GM19438 (cell line): Measurements from ENCODE around the gene SLC7A5.

Experiments
- ATAC-seq: cut with Tn5 transposase; IDR thresholded peaks from one replicate; pipeline ENCODE4 v1.9.1; 2021; ENCODE audit warnings: low read depth; ENCODE audit not compliant: unreplicated experiment

Gene SLC7A5

DNA sequence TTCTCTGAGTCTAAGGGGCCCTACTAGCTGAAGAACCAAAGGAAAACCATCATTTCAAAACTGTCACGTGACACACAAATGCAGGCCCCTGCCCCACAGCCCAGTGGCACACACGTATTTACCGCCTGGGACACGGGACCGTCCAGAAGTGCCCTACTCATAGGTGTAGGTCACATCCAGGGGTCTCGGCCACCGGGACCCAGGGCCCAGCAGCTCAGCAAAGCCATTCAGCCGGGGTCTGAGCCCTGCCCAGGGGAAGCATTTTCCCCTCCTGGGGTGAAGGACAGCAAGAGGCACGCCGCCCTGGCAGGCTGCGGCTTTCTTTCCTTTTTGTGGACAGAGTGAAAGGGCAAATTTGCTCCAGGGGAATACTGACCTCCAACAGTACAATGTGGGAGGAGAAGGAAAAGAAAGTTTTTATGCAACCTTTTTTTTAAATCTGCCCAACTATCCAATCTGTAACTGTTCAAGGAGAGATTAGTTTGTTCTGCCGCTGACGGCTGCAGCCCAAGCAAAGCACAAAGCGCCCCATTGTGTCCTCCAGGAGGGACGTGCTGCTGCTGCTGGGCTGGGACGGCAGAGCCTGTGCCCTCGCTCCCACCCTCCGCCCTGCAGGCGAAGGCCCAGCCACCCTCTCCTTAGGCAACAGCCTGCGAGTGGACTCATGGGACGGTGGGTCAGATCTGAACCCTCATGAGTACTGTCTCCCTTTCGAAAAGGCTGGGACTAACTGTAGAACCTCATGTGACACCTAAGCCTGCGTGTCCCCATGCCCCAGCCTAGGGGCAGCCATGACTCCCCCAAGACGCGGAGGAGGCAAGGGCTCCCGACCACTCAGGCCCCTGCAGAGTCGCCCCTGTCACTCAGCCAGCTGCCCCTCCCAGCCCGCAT is 21.3 kb downstream of the SLC7A5 start:
- no peak for ATAC-seq

DNA sequence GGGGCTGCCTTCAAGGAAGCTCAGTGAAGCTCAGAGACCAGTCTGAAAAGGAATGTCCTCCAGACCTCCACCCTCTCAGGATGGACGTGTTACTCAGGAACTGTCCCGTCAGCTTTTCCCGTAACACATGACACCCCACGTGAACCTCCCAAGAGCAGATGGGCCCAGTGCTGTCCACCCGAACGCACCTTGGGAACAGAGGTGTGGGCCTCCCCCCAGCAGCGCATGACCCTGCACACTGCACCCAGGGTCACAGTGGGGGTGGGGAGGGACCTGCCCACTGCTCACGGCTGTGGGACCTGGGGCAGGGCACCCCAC is 21.9 kb downstream of the SLC7A5 start:
- no peak for ATAC-seq

DNA sequence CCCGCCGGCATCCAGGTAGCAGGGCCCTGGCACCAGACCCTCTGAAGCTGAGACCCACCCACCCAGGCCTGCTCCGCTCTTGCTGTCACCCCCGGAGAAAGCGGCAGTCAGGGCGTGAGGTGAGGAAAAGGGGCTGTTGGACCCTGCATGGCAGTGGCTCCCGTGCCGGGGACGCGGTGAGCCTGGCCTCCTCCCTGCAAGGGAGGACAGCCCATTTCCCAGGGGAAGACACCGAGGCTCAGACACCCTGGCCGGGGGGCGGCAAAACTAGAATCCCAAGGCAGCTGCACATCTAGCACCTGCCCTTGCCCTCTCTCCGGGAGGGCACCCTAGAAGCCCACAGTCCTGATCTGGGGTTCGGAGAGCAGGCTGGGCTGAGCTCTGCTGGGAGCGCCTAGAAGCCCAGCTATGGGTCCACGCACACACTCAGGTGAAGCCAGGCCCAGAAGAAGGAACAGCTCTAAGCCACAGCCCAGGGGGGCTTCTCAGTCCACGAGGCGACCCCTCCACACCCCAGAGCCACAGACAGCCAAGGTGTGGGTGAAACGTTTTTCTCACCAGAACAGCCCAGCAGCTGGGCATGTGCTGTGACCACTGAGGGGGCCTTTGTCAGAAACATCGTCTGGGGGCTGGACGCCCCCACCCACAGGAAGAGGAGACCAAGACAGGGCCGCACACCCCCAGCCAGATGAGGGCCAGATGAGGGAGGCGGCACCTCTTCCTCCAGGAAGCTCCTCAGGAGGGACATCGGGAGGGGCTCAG is 22.4 kb downstream of the SLC7A5 start:
- ATAC-seq = no peak

DNA sequence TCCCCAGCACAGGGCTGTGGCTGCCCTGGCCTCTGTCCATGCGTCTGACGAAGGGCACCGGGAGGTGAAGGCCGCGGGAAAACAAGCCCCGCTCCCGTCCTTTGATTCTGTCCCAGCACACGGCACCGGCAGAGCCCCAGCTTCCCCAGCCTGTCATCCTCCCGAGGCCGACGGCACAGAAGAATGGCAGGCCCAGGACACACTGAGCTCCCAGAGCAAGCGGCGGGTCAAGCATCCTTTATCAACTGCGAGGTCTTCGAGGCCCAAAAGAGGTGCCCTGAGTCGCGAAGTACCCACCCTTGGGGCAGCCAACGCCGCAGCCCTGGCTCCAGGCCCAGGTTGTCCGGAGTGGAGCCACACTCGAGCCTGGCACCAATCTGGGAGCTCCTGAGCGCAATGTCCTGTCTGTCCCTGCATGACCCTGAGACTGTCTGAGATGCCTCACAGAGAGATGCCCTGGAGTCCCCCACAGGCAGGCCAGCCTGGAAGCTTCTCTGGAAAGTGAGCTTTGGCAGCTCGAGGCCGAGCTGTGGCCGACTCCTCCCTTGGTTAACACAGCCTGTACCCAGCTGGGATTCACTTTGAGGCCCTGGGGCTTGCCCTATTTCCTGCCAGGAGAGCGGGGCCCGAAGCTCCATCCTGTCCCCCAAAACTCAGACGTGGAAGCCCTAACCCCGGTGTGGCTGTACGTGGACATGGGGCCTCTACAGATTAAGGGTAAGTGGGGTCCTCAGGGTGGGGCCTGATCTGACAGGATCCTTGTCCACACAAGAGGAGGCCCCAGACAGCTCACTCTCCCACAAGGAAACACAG is 23.3 kb downstream of the SLC7A5 start:
- ATAC-seq = no peak

DNA sequence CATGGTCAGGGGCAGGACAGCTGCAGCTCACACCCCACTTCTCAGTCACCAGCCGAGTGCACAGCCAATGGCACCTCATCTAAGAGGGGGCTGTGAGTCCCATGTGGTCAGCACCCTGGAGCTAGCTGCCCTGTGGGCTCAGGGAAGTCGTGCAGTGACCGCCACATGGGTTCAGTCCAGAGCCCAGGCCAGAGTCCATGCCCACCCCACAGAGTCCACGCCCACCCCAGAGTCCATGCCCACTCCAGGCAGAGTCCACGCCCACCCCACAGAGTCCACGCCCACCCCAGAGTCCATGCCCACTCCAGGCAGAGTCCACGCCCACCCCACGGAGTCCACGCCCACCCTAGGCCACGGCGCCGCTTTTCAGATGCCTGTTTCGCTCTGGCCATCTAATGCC is 24.1 kb downstream of the SLC7A5 start:
- no peak for ATAC-seq

DNA sequence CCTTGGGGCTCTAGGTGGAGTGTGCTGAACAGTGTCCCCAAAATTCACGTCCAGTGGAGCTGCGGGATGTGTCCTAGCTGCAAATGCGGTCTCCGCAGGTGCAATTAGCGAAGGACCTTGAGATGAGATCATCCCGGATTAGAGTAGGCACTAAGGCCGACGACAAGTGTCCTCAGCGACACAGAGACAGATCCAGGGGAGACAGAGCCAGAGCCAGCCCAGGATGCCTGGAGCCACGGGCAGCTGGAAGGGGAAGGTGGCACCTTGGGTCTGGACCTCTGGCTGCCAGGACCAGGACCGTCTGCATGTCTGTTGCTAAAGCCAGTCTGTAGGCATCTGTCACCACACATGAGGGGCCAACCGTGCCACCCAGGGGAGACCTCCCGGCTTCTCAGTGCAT is 24.5 kb downstream of the SLC7A5 start:
- ATAC-seq = no peak

DNA sequence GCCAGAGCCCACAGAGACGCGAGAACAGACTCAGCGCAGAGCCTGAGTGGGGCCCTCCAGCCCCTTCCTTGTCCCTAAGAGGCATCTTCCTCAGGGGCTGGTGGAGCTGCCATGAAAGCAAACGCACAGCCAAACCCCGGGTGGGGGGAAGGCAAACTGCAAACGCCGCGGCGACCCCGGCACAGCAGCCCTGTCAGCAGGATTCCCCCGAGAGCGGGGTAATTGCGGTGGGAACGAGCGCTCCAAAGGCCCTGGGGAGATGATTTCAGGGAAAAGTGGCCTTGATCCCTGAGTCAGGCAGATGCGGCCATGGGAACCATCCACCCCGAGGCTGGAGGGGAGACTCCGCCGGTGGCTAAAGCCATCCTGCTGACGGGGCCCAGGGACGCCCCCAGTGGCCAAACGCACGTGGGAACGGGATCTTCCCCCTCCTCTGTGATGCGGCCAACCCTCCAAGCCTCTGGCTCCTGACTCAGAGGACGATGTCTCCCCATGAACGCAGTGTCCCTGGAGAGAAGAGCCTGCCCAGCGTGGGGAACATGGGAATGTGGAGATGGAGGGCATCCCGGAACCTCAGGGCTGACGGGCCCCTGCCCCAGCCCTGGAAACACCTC is 25.1 kb downstream of the SLC7A5 start:
- no peak for ATAC-seq

DNA sequence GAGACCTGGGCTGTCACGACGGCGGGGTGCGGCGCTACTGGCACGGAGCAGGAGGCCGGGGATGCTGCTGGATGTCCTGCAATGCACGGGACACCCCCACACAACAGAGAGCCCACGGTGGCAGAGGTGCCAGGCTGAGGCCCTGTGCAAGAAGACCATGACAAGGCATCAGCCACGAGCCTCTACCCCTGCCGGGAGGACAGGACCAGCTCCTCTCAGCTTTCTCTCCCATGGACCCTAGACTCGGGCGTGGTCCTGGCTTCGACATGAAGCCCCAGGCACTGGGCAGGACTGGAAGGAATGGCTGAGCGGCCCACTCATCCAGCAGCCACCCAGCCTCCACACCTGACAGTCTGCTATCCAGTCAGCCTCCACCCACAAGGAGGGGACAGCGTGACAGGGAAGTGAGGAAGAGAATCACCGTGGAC is 25.6 kb downstream of the SLC7A5 start:
- ATAC-seq = no peak

DNA sequence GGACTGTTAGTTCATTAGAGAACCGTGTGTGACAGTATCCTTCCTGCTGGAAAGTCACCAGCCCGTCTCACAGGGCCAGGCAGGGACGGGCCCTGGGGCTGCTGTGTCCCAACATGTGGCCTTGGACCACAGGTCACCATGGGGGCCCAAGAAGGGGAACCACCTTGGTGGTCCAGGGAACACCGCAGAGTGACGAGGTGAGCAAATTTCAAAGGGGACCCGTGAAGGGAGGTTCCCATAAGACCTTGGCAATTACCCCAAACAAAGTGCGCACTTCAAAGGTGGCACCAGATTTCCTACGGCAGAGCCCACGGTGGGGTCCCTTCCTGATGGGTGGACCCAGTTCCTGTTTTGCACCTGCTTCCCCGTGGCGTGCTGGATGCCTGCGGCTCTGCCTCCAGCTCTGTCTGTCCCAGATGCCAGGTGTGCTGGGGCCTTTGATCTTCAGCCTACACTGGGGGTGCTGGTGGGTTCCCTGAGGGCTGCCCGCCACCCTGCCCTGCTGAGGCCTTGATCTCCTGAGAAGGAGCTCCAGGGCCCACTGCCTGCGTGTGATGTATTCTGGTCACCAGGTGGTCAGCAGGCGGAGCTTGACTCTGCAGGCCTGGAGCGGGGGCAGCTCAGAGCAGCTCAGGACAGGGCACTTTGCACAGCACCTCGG is 27.0 kb downstream of the SLC7A5 start:
- ATAC-seq = no peak

DNA sequence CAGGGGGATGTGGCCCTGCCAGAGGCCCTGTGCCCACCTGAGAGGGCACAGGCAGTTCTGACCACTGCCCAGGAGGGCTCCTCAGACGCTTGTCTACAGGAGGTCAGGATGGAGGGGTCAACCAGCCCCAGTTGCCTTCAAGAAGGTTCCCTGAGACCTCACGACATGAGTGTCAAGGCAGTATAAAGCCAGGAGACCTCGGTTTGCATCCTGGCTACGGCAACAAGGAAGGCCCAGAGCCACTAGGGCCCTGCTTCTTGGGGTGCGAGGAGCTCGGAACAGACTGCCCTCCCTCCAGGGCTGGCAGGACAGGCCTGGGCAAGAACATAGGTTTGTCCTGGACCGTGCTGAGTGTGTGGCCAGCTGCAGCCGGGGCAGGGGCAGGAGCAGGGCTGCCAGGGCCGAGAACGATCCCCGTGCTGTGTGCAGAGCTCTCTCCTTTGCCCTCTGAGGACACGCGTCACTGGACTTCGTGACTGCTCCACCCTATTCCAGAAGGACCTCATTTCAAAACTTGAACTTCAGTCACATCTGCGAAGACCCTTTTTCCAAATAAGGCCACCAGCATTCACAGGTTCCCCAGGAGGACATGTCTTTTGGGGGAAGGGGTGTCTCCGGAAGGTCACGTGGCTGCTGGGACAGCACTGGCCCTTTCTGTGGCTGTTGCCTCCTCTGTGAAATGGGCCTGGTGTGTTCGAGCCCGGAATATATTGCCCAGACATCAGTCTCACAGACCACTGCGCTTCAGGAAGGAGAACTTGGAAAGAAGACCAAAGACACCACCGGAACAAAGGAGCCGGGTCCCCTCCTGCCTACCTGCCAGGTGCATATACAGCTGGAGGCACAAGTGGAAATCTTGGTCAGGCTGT is 27.7 kb downstream of the SLC7A5 start:
- ATAC-seq = no peak

DNA sequence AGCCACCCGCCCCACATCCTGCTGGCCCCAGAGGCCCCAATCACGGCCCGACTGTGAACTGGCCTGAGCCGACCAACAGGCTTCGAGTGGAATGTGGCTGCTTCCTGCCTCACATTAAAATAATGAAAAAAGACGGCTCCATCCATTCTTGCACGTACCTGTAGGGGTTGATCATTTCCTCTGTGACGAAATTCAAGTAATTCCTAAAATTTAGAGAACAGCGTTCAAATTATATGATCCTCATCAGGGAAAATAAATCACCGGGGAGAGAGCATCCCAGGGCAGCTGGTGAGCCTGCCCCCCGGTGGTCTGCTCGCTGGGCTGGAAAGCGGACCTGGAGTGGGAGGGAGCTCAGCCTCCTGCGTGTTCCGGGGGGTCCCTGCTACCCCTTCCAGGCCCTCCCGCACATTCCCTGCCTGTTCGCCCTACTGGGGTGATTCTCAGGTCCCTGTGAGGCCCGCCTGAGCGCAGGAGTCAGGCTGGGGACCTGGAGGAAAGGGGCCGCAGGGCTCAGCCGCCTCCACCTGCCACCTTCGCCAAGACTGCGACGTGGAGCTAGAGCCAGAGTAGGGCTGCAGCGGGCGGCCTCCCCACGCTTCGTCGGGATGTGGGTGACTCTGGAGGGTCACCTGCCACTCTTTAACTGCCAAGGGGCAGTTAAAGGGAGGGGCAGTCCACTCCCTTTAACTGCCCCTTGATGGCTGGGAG is 28.9 kb downstream of the SLC7A5 start:
- ATAC-seq = no peak

DNA sequence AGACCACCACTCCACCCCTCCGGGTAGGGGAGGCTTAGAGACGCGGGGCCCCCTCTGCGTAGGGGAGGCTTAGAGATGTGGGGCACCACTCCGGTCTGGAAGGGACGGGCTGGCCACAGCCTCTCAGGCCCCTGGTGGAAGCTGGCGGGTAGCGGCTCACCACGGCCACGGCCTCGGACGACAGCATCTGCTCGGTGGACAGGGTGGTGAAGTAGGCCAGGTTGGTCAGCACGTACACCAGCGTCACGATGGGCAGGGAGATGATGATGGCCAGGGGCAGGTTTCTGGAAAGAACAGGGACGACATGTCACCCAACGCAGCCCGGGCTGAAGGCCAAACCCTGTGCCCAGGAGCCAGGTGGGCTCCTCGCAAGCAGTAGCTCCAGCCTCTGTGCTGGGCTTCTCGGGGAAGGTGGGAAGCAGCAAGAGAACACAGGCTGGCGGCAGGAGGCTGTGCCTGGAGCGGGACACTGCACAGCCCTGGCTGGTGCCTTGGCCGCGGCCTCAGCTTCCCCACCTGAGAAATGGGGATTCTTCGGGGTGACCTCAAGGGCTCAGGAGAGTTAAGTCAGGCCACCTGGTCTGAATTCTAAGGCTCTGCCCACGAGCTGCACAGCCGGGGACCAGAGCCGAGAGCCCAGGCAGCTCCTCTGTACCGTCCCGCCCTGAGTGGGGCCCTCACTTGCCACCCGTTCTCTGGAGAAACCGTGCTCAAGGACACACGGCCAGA is 29.6 kb downstream of the SLC7A5 start:
- ATAC-seq = no peak

DNA sequence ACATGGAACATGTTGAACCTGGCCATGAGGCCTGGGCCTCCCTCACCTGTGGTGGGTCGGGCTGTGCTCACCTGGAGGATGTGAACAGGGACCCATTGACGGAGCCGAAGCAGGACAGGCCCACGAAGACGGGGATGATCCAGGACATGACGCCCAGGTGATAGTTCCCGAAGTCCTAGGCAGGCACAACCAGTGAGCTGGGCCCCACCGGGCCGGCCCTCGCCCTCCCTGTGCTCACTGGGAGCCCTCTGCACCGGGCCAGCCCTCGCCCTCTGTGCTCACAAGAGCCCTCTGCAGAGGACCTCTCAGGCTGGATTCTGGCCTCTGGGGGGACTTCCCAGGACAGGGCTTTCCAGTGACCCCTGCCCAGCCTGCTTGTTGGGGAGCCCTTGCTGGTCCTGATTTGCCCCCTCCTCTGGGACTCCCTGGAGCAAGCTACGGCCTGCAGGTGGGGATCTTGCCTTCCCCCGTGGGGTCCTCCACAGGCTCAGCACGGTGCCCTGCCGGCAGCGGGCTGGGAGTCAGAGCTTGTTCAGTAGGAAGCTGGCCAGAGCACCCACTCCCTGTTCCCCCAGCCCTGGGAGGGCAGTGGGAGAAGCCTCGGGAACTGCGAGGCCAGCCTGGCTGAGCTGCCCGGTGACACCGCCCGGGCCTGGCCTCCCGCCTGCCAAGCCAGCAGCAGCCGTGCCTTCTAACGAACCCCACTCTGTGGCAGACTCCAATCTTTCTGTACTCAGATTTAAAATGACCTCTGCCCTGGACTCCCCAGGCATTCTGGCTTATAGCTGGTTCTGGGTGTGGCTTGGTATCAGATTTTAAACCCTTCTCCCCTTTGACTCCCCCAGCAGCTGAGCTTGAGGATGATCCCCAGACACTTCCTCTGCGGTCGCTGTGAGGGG is 30.4 kb downstream of the SLC7A5 start:
- no peak for ATAC-seq

DNA sequence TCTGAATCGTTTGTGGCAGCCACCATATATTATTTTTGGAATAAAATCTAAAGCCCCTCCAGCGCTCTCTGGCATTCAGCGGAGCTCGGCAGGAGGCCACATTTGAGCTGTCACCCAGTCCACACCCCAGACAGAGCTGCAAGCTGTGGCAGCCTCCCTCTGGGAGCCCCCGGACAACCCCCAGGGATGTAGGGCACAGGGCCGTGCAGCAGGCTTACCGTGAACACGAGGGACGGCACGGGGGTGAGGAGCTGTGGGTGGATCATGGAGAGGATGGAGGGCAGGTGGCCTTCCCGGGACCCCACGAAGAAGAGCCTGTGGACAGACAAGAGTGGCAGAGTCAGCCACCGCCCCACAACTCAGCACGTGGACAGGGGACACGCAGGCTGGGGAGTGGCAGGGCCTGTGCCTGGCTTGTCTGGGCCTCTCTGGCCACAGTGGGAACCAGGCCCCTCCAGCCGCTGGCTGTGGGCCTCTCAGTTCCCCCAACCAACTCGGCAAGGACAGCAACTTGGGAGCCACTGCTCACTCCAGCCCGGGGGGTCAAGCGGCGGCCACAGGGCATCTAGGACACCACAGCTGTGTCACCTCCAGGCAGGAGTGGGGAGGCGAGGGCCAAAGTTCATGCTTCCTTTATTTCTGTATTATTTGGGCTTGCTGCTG is 31.5 kb downstream of the SLC7A5 start:
- ATAC-seq = no peak

DNA sequence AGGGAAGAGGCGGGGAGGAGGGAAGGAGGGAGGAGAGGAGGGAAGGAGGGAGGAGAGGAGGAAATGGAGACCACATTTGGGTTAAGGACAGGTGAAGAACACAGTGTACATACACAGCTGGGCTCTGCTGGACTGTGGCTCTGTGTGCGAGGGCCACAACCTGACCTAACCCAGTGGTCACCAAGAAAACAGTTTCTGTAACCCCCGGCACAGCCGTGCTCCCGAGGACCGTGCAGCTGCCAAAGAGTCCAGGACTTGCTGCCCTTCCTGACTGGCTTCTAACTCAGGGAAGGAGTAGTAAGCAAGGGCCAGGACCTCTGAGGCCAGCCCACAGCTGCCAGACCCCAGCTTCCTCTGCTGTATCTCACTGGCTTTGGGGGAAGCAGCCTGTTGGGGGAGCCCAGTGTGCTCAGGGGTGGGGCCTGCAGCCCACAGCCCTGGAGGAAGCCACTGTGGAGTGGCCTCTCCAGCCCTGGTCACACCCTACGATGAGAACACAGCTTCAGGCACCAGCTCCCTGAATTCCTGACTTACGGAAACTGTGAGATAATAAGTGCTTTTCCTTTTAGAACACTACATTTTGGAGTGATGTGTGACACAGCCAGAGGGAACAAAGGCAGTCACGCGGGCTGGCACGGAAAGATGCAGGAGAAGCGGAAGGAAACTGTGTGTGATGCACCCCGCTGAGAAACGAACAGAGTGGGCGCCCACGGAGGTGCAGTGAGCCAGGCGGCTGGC is 32.3 kb downstream of the SLC7A5 start:
- ATAC-seq = no peak

DNA sequence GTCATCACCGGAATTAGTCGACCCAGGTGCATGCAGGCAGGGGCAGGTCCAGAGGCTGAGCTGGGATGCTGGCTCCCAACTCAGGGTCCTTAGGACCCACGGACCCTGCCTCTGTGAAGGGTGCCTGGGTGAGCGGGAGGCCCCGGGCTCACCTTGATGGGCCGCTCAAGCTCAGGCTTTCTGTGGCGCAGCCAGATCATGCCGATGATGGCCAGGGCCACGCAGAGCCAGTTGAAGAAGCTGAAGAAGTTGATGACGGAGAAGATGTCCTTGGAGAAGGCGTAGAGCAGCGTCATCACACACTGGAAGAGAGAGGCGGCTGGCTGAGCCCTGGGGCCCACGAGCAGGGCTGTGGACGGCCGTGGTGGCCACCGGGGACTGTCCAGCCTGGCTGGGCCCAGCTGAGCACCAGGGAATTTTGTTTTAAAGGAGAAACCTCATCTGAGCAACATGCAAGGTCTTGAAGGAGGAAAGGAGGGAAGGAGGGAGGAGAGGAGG is 32.9 kb downstream of the SLC7A5 start:
- no peak for ATAC-seq
